ENCODE measurements around the gene THSD8.

THSD8 gene

GRCh38 chr19:12782174-12782423, 19.8 kb upstream of the THSD8 start:
- DNase-seq = no peak

- DNase-seq = peak; percentile 93
These were observed 19.2 kb upstream of the THSD8 start for GRCh38 chr19:12782424-12783290.

GRCh38 chr19:12783291-12783848, 18.5 kb upstream of the THSD8 start:
- no peak for DNase-seq

GRCh38 chr19:12783849-12784393, 17.9 kb upstream of the THSD8 start:
- no peak for DNase-seq

GRCh38 chr19:12784394-12784870, 17.4 kb upstream of the THSD8 start:
- peak; percentile 36 for DNase-seq

- peak; percentile 61 for DNase-seq
These were observed 16.9 kb upstream of the THSD8 start for GRCh38 chr19:12784871-12785430.

- DNase-seq = no peak
These were observed 16.3 kb upstream of the THSD8 start for GRCh38 chr19:12785431-12786031.

GRCh38 chr19:12786141-12786870, 15.6 kb upstream of the THSD8 start:
- no peak for DNase-seq

GRCh38 chr19:12786952-12787351, 14.9 kb upstream of the THSD8 start:
- DNase-seq = no peak

- DNase-seq = no peak
These were observed 14.4 kb upstream of the THSD8 start for GRCh38 chr19:12787458-12787857.

- DNase-seq = peak; percentile 47
These were observed 13.7 kb upstream of the THSD8 start for GRCh38 chr19:12788042-12788681.

- peak; percentile 86 for DNase-seq
These were observed 13.2 kb upstream of the THSD8 start for GRCh38 chr19:12788682-12789097.

GRCh38 chr19:12789098-12789903, 12.6 kb upstream of the THSD8 start:
- DNase-seq = peak; percentile 70

GRCh38 chr19:12789904-12790619, 11.8 kb upstream of the THSD8 start:
- peak; percentile 97 for DNase-seq

- peak; percentile 65 for DNase-seq
These were observed 11.1 kb upstream of the THSD8 start for GRCh38 chr19:12790628-12791344.

- DNase-seq = peak; percentile 96
These were observed 10.4 kb upstream of the THSD8 start, which contains the start of gene JUNB for GRCh38 chr19:12791345-12792050. Gene JUNB, plus strand, starts transcription at chr19:12791486. Its CDS starts 286 bp downstream, at chr19:12791772.

GRCh38 chr19:12792051-12792852, 9.6 kb upstream of the THSD8 start:
- peak; percentile 80 for DNase-seq

GRCh38 chr19:12792853-12793289, 9.0 kb upstream of the THSD8 start:
- no peak for DNase-seq
